NB4 (cell line): ENCODE data around the gene ACVR2B.
"Not testable (repeated sequence)": the region's sequence is repeated elsewhere in the genome, so short reads cannot be mapped to it uniquely, and the experiment has no call there.

Experiments
- DNase-seq: peaks from one replicate; pipeline ENCODE4 v3.0.0; 2010; ENCODE audit warnings: low read depth
- H3K4me3 ChIP-seq: one replicate; pipeline ENCODE4 v1.5.1; 2011; ENCODE audit warnings: mild to moderate bottlenecking, low read depth, low read length, moderate library complexity
- MAX ChIP-seq: IDR thresholded peaks from 2 replicates; pipeline ENCODE4 v1.6.1; 2011; ENCODE audit warnings: low read depth, low read length
- MYC ChIP-seq: IDR thresholded peaks from 2 replicates; pipeline ENCODE4 v1.6.1; 2011; ENCODE audit warnings: low read depth, low read length
- POLR2A ChIP-seq: IDR thresholded peaks from 2 replicates; pipeline ENCODE4 v1.6.1; 2011; ENCODE audit warnings: mild to moderate bottlenecking; ENCODE audit not compliant: insufficient read length; ENCODE audit errors: extremely low read depth
- TF ChIP-seq, protein P1 (sequence below): IDR thresholded peaks from one replicate; pipeline ENCODE4 v1.5.1; 2012; ENCODE audit warnings: low read depth, low read length

Gene ACVR2B

DNA sequence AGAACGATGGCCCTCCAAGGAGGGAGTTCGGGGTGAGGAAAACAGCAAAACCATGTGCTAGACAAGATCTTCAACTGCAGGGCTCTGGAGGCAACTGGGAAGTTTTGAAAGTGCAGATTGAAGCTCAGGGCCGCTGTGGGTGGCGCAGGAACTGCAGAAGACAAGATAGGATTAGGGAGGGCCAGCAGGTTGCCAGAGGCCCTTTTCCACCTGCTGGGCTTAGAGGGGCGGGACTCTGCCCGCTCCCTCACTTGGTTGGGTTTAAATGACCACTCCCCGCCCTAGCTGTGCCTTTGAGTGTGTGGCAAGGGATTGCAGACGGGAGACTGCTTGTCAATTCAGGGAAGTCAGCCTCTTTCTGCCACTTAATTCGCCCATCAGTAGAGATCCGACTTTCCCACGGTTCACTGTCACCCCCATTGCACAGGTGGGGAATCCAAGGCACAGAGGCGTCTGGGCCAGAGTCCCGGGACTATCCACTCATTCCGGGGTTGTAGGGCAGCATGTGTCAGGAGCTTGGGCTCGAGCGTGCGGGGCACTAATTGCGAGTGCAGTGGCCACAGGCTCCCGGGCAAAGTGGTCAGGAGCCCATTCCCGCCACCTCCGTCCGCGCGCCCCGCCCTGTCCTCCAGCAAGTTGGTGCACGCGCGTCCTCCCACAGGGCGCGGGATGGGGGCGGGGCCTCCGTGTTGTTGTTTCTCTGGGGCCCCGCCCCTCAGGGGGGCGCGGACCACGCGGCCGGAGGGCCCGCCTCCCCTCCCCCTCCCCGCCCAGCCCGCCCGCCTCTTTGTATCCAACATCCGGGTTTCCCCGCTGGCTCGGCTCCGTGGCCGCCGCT is at the start of gene ACVR2B:
TSS of gene ACVR2B (plus strand) at position 816 of the 838 bp plus-strand sequence. CDS start 433 bp downstream, outside the sequence.
- TF ChIP-seq, protein P1, sequence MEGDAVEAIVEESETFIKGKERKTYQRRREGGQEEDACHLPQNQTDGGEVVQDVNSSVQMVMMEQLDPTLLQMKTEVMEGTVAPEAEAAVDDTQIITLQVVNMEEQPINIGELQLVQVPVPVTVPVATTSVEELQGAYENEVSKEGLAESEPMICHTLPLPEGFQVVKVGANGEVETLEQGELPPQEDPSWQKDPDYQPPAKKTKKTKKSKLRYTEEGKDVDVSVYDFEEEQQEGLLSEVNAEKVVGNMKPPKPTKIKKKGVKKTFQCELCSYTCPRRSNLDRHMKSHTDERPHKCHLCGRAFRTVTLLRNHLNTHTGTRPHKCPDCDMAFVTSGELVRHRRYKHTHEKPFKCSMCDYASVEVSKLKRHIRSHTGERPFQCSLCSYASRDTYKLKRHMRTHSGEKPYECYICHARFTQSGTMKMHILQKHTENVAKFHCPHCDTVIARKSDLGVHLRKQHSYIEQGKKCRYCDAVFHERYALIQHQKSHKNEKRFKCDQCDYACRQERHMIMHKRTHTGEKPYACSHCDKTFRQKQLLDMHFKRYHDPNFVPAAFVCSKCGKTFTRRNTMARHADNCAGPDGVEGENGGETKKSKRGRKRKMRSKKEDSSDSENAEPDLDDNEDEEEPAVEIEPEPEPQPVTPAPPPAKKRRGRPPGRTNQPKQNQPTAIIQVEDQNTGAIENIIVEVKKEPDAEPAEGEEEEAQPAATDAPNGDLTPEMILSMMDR, result no peak
- TF ChIP-seq POLR2A (no peak), MAX (no peak), MYC (no peak)
- DNase-seq, result peak; percentile 76
- peak within 1 kb of the TSS; percentile 59 for H3K4me3 ChIP-seq

DNA sequence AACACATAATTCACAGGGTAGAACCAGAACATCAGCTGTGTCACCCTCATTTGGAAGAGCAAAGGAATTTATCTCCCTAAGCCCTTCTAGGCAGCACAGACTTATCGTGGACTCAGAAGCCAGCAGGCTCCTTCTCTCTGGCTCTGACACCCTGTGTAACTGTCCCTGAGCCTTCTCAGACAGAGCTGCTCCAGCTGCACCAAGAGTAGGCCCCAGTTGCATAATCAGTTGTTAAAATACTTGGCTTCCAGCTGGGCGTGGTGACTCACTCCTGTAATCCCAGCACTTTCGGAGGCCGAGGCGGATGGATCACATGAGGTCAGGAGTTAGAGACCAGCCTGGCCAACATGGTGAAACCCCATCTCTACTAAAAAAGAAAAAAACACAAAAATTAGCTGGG is 49.4 kb upstream of the ACVR2B start:
- no peak overlapping the region for H3K4me3 ChIP-seq
- TF ChIP-seq POLR2A (no peak), MAX (no peak), MYC (no peak)
- TF ChIP-seq, protein P1, result no peak
- DNase-seq, result peak; percentile 74

DNA sequence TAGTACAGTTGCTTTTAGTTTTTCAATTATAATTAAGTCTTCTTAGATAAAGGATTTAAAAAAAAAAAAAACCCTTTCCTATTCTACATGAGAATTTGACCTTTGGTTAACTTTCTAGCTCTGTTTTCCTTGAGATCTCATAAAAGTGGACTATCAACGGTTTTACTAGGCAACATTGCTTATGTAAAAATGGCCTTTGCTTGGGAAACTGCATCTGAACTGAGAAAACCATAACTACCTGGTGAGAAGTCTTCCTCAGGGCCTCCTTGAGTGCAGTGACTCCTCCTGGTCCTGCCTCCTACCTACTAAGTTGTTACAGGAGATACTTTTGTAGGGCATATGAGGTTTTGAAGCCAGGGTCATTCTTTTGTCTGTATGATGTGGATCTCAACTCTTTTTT is 42.1 kb upstream of the ACVR2B start:
- H3K4me3 ChIP-seq, result no peak overlapping the region
- TF ChIP-seq POLR2A, result no peak
- no peak for TF ChIP-seq MAX
- no peak for TF ChIP-seq MYC
- TF ChIP-seq, protein P1, result no peak
- DNase-seq, result no peak

DNA sequence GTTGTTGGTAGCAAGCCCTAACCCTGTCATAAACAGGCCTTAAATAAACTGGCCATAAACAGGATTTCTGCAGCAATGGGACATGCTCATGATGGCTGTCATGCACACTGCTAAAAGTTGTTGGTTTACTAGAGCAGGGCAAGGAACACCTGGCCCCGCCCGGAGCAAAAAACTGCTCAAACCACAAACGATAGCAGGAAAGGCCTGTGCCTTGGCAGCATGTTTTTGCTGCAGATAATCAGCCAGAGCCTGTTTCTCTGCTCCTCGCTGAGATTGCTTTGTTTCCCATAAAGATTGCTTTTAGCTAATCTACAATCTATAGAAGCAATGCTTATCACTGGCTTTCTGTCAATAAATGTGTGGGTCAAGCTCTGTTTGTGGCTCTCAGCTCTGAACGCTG is 32.9 kb upstream of the ACVR2B start:
- DNase-seq, H3K4me3 ChIP-seq: not testable (repeated sequence)

DNA sequence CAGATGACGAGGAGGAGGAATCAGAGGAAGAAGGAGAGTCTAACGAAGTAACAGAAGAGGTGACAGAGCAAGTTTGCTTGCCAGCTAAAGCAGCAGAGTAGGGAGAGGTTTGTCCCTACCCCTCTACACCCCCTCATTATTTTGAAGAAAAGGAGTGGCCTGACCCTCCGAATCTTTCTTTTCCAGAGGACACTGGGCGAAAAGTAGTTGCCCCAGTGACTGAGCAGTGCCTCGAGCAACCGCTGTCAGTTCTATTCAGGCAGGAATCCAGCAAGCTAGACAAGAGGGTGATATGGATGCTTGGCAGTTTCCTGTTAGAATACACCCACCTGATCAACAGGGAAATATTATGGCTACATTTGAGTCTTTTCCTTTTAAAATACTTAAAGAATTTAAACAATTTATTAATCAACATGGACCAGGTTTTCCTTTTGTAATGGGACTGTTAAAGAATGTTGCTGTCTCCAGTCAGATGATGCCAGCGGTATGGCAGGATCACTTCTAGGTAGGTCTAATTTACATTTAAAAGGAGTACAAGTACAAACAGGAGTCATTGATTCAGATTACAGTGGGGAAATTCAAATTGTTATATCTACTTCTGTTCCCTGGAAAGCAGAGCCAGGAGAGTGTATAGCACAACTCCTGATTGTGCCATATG is 31.9 kb upstream of the ACVR2B start:
- no peak for DNase-seq
- TF ChIP-seq, protein P1, result no peak
- TF ChIP-seq MYC, result no peak
- no peak for TF ChIP-seq POLR2A
- no peak for TF ChIP-seq MAX
- H3K4me3 ChIP-seq, result no peak overlapping the region

DNA sequence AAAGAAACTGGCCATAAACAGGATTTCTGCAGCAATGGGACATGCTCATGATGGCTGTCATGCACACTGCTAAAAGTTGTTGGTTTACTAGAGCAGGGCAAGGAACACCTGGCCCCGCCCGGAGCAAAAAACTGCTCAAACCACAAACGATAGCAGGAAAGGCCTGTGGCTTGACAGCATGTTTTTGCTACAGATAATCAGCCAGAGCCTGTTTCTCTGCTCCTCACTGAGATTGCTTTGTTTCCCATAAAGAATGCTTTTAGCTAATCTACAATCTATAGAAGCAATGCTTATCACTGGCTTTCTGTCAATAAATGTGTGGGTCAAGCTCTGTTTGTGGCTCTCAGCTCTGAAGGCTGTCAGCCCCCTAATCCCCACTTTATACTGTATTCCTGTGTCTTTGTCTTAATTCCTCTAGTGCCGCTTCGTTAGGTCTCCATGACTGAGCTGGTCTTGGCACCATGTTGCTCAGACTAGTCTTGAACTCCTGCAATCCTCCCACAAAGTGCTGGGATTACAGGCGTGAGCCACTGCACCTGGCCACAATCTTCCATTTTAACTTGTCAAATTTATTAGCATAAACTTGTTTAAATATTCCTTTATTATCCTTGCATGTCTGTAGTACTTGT is 26.8 kb upstream of the ACVR2B start:
- not testable (repeated sequence) for H3K4me3 ChIP-seq, DNase-seq

DNA sequence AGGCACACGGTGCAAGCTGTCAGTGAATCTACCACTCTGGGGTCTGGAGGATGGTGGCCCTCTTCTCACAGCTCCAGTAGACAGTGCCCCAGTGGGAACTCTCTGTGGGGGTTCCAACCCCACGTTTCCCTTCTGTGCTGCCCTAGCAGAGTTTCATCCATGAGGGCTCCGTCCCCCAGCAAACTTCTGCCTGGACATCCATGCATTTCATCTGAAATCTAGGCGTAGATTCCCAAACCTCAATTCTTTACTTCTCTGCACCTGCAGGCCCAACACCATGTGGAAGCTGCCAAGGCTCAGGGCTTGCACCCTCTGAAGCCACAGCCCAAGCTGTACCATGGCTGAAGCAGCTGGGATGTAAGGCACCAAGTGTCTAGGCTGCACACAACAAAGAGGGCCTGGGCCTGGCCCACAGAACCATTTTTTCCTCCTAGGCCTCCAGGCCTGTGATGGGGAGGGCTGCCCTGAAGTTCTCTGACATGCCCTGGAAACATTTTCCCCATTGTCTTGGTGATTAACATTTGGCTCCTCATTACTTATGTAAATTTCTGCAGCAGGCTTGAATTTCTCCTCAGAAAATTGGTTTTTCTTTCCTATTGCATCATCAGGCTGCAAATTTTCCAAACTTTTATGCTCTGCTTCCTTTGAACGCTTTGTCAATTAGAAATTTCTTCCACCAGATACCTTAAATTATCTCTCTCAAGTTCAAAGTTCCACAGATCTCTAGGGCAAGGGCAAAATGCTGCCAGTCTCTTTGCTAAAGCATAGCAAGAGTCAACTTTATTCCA is 20.6 kb upstream of the ACVR2B start:
- not testable (repeated sequence) for H3K4me3 ChIP-seq
- DNase-seq, result peak; percentile 6

GRCh38 chr3:38433661-38434060 is 20.0 kb upstream of the ACVR2B start:
- DNase-seq, H3K4me3 ChIP-seq: not testable (repeated sequence)

DNA sequence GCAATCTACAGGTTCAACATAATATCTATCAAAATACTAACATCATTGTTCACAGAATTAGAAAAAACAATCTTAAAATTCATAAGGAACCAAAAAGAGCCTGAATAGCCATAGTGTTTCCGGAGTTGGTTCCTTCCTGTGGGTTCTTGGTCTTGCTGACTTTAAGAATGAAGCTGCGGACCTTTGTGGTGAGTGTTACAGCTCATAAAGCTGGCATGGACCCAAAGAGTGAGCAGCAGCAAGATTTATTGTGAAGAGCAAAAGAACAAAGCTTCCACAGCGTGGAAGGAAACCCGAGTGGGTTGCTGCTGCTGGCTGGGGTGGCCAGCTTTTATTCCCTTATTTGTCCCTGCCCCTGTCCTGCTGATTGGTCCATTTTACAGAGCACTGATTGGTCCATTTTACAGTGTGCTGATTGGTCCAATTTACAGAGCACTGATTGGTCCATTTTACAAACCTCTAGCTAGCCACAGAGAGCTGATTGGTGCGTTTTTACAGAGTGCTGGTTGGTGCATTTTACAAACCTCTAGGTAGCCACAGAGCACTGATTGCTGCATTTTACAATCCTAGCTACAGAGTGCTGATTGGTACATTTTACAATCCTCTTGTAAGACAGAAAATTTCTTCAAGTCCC is 15.1 kb upstream of the ACVR2B start:
- H3K4me3 ChIP-seq, result not testable (repeated sequence)
- peak; percentile 30 for DNase-seq

DNA sequence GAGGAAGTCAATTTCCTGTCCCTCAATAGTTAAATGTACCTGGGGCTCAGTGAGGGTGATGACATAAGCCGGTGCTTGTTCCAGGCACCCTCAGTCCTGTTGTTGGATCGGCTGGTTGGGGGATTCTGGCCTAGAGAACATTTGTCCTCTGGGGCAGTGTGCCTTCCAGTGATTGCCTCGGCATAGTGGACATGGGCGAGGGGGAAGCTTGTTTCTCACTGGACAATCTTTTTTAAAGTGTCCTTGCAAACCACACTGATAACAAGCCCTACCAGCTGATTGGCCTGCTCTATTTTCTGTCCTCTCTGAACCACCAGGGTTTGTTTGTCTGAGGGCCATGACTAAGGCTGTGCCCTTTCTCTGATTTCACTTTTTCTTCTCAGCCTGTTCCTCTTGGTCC is 10.5 kb upstream of the ACVR2B start:
- not testable (repeated sequence) for H3K4me3 ChIP-seq, DNase-seq
